Bronchial smooth muscle cell (primary cell): Measurements from ENCODE around the gene OR4C5. TPM values are rescaled to one million over a fixed set of nuclear protein-coding genes. Genes with fewer than 3 reads are reported as not detected.

Experiments used
- total RNA-seq: library from RNA; depleted of rRNA; stranded (reverse); fragments of >200 nt; gene quantifications from 2 replicates; pipeline ENCODE4 v1.2.1, GENCODE V29; 2014

The OR4C5 gene
- not detected in 2 replicates for total RNA-seq

GRCh38 chr11:48366365-48366764 is at the start of gene OR4C5:
Gene OR4C5, minus strand, starts transcription at chr11:48366465. Its CDS starts 0 bp downstream, at chr11:48366465.

GRCh38 chr11:48324620-48325019 is 41.6 kb downstream of the OR4C5 start, which contains the start of gene OR4C3:
Gene OR4C3, plus strand, starts transcription at chr11:48324920. Its CDS starts 102 bp downstream, at chr11:48325022.

Other genes with a start within 250 kb of the OR4C5 start
- not detected in 2 replicates for gene OR4B1, start 149.7 kb downstream of the OR4C5 start, total RNA-seq
- not detected in 2 replicates for gene OR4X2, start 121.4 kb downstream of the OR4C5 start, total RNA-seq
- not detected in 2 replicates for gene OR4X1, start 102.6 kb downstream of the OR4C5 start, total RNA-seq
- gene OR4S1, start 60.2 kb downstream of the OR4C5 start, total RNA-seq: not detected in 2 replicates
- not detected in 2 replicates for gene OR4C3, start 41.5 kb downstream of the OR4C5 start, total RNA-seq
- not detected in 2 replicates for gene OR4A47, start 122.3 kb upstream of the OR4C5 start, total RNA-seq